RWPE2 (cell line): Measurements from ENCODE around the gene CHRNB1.

Source experiments
- ATAC-seq: fragments of 200-7000 bp; cut with Tn5 transposase; 3 replicates; pipeline ENCODE4 v1.9.1; 2021; ENCODE audit warnings: low read depth
- DNase-seq: peaks from one replicate; pipeline ENCODE4 v3.0.0-alpha.2; 2020; ENCODE audit warnings: low spot score
- H3K27ac ChIP-seq: fragments of 450-650 bp; 2 replicates; pipeline ENCODE4 v1.5.1; 2017; ENCODE audit warnings: mild to moderate bottlenecking; ENCODE audit not compliant: poor library complexity, severe bottlenecking
- H3K27me3 ChIP-seq: fragments of 250-450 bp; sonication (Bioruptor Pico); 2 replicates; pipeline ENCODE4 v1.5.1; 2021; ENCODE audit warnings: mild to moderate bottlenecking, moderate library complexity; ENCODE audit not compliant: insufficient read depth, poor library complexity, severe bottlenecking
- H3K36me3 ChIP-seq: fragments of 250-450 bp; sonication (Bioruptor Pico); 2 replicates; pipeline ENCODE4 v1.5.1; 2020; ENCODE audit warnings: low read depth, mild to moderate bottlenecking, moderate library complexity
- H3K4me1 ChIP-seq: fragments of 250-450 bp; sonication (Bioruptor Pico); 2 replicates; pipeline ENCODE4 v1.5.1; 2021; ENCODE audit warnings: mild to moderate bottlenecking, moderate library complexity; ENCODE audit not compliant: insufficient read depth, poor library complexity, severe bottlenecking
- H3K4me3 ChIP-seq: fragments of 250-450 bp; sonication (Bioruptor Pico); 2 replicates; pipeline ENCODE4 v1.5.1; 2021; ENCODE audit warnings: mild to moderate bottlenecking, moderate library complexity; ENCODE audit not compliant: severe bottlenecking
- H3K9me3 ChIP-seq: fragments of 250-450 bp; sonication (Bioruptor Pico); 2 replicates; pipeline ENCODE4 v1.5.1; 2021; ENCODE audit warnings: mild to moderate bottlenecking, moderate library complexity; ENCODE audit not compliant: severe bottlenecking
- CTCF ChIP-seq: fragments of 450-650 bp; IDR thresholded peaks from one replicate; pipeline ENCODE4 v1.5.1; 2017; ENCODE audit warnings: mild to moderate bottlenecking, moderate library complexity; ENCODE audit not compliant: poor library complexity, severe bottlenecking

The CHRNB1 gene

GRCh38 chr17:7413346-7413985 lies 31.4 kb upstream of the CHRNB1 start:
- Histone ChIP-seq H3K9me3 (no peaks in the 10 kb centered on the region), H3K36me3 (no peaks in the 10 kb centered on the region), H3K4me1 (no peaks in the 10 kb centered on the region), H3K27ac (no peak overlapping the region), H3K27me3 (no peaks in the 10 kb centered on the region), H3K4me3 (no peak overlapping the region)
- DNase-seq: no peak
- no peak for TF ChIP-seq CTCF
- ATAC-seq: peak; percentile 54

- Histone ChIP-seq H3K4me3 (no peak overlapping the region), H3K27ac (no peak overlapping the region), H3K36me3 (no peaks in the 10 kb centered on the region), H3K27me3 (no peaks in the 10 kb centered on the region), H3K9me3 (no peaks in the 10 kb centered on the region), H3K4me1 (no peaks in the 10 kb centered on the region)
- DNase-seq: no peak
- no peak for TF ChIP-seq CTCF
- no peak for ATAC-seq
Measured at GRCh38 chr17:7414837-7415236, 30.0 kb upstream of the CHRNB1 start.

GRCh38 chr17:7415784-7416183 lies 29.1 kb upstream of the CHRNB1 start:
- no peak for TF ChIP-seq CTCF
- Histone ChIP-seq H3K9me3 (no peaks in the 10 kb centered on the region), H3K4me3 (no peak overlapping the region), H3K36me3 (no peaks in the 10 kb centered on the region), H3K27ac (no peak overlapping the region), H3K4me1 (no peaks in the 10 kb centered on the region), H3K27me3 (no peaks in the 10 kb centered on the region)
- DNase-seq: no peak
- ATAC-seq: no peak

GRCh38 chr17:7416323-7416722 lies 28.5 kb upstream of the CHRNB1 start:
- Histone ChIP-seq H3K9me3 (no peaks in the 10 kb centered on the region), H3K27ac (no peak overlapping the region), H3K36me3 (no peaks in the 10 kb centered on the region), H3K4me1 (no peaks in the 10 kb centered on the region), H3K27me3 (no peaks in the 10 kb centered on the region), H3K4me3 (no peak overlapping the region)
- TF ChIP-seq CTCF: no peak
- no peak for ATAC-seq
- no peak for DNase-seq

GRCh38 chr17:7417056-7417655 lies 27.7 kb upstream of the CHRNB1 start:
- ATAC-seq (no peak), DNase-seq (no peak)
- Histone ChIP-seq H3K27me3 (no peaks in the 10 kb centered on the region), H3K4me3 (no peak overlapping the region), H3K27ac (no peak overlapping the region), H3K36me3 (no peaks in the 10 kb centered on the region), H3K9me3 (no peaks in the 10 kb centered on the region), H3K4me1 (no peaks in the 10 kb centered on the region)
- no peak for TF ChIP-seq CTCF
